IgD-negative memory B cell (primary cell): Measurements from ENCODE around the gene ECHDC3. TPM values are rescaled to one million over a fixed set of nuclear protein-coding genes. Genes with fewer than 3 reads are reported as not detected.

Experiments used
- polyA plus RNA-seq: library from polyadenylated mRNA; unstranded; fragments of 300-500 nt; fragmentation: Illumina TruSeq; gene quantifications from one replicate; pipeline ENCODE4 v1.2.3, GENCODE V29; 2021

ECHDC3 gene
- polyA plus RNA-seq, 1 donor from 2014 or later = 0.73 TPM

Other genes starting within 250 kb of the ECHDC3 start
- gene USP6NL, start 130.7 kb upstream of the ECHDC3 start, polyA plus RNA-seq = 39.3 TPM
- not detected for gene PROSER2, start 81.0 kb downstream of the ECHDC3 start, polyA plus RNA-seq